Activated T-helper 1 cell treated with anti-CD3 and anti-CD28 coated beads, Interleukin-12 subunit alpha, Interleukin-12 subunit beta, Interleukin-2, Interleukin-4 antibody, amounts not matched to agents 30 ng/mL and 10 ng/mL and 1 ng/mL, durations not matched to agents 14 hours and 24 hours and 36 hours (primary cell): ENCODE measurements around the gene PNMA8A. TPM values are rescaled to one million over a fixed set of nuclear protein-coding genes. Genes with fewer than 3 reads are reported as not detected.

Experiments
- DNase-seq: peaks from one replicate; pipeline ENCODE4 v3.0.0; 2021; ENCODE audit warnings: low spot score
- H3K27ac Mint-ChIP-seq: one replicate; pipeline ENCODE4 v1.8.0; 2021; ENCODE audit warnings: mild to moderate bottlenecking, mixed read lengths
- H3K27me3 Mint-ChIP-seq: one replicate; pipeline ENCODE4 v1.8.0; 2022; ENCODE audit warnings: mild to moderate bottlenecking, moderate library complexity, mixed read lengths; ENCODE audit not compliant: insufficient read depth
- H3K36me3 Mint-ChIP-seq: one replicate; pipeline ENCODE4 v1.8.0; 2021; ENCODE audit warnings: low read depth, mixed read lengths
- H3K4me1 Mint-ChIP-seq: one replicate; pipeline ENCODE4 v1.8.0; 2021; ENCODE audit warnings: low read depth, mixed read lengths
- H3K4me3 Mint-ChIP-seq: one replicate; pipeline ENCODE4 v1.8.0; 2021; ENCODE audit warnings: mild to moderate bottlenecking, moderate library complexity, mixed read lengths
- H3K9me3 Mint-ChIP-seq: one replicate; pipeline ENCODE4 v1.8.0; 2021; ENCODE audit warnings: mixed read lengths
- intact Hi-C: fragments of 100-400 bp; cut with micrococcal nuclease; formaldehyde crosslinking; loops from one replicate; pipeline ENCODE4 v1.15.1; 2024
- total RNA-seq: library from RNA; stranded (reverse); gene quantifications from 2 replicates; pipeline ENCODE4 v1.2.3, GENCODE V29; 2022

PNMA8A gene
- not detected in 2 replicates for total RNA-seq

GRCh38 chr19:46471116-46471733 lies at the start of gene PNMA8A:
Gene PNMA8A (minus strand): TSS chr19:46471563. CDS start chr19:46471035, 528 bp downstream.
- H3K27ac Mint-ChIP-seq, result no peak within 1 kb of the TSS
- intact Hi-C loops, result no loop called here
- peaks cover 36% of the 10 kb centered on the region for H3K27me3 Mint-ChIP-seq
- no peaks in the 10 kb centered on the region for H3K4me1 Mint-ChIP-seq
- DNase-seq, result no peak
- H3K9me3 Mint-ChIP-seq, result no peaks in the 10 kb centered on the region
- H3K4me3 Mint-ChIP-seq, result no peak within 1 kb of the TSS
- no peaks in the 10 kb centered on the region for H3K36me3 Mint-ChIP-seq

- Mint-ChIP-seq H3K4me1 (peaks cover 26% of the 10 kb centered on the region), H3K27ac (no peak overlapping the region), H3K36me3 (peaks cover 7% of the 10 kb centered on the region)
Measured at GRCh38 chr19:46520616-46521015, 49.3 kb upstream of the PNMA8A start.

GRCh38 chr19:46517471-46517870 lies 46.1 kb upstream of the PNMA8A start:
- Mint-ChIP-seq H3K27ac (no peak overlapping the region), H3K4me1 (peaks cover 14% of the 10 kb centered on the region), H3K9me3 (no peaks in the 10 kb centered on the region), H3K27me3 (peaks cover 12% of the 10 kb centered on the region), H3K36me3 (no peaks in the 10 kb centered on the region), H3K4me3 (no peak overlapping the region)
- intact Hi-C loops, result no loop called here
- DNase-seq, result no peak

More at GRCh38 chr19:46520616-46521015, 49.3 kb upstream of the PNMA8A start:
- peaks cover 18% of the 10 kb centered on the region for H3K9me3 Mint-ChIP-seq
- DNase-seq, result no peak
- no peak overlapping the region for H3K4me3 Mint-ChIP-seq
- peaks cover 3% of the 10 kb centered on the region for H3K27me3 Mint-ChIP-seq
- intact Hi-C loops, result no loop called here

GRCh38 chr19:46515879-46516350 lies 44.6 kb upstream of the PNMA8A start:
- Mint-ChIP-seq H3K27me3 (peaks cover 23% of the 10 kb centered on the region), H3K27ac (no peak overlapping the region), H3K36me3 (no peaks in the 10 kb centered on the region), H3K4me3 (no peak overlapping the region), H3K4me1 (peaks cover 12% of the 10 kb centered on the region), H3K9me3 (peaks cover 2% of the 10 kb centered on the region)
- DNase-seq, result no peak
- intact Hi-C loops, result loop anchor here (1.0 kb wide), 1 partner anchor 26 kb away; no protein-coding TSS in a partner anchor

- no peak for DNase-seq
- intact Hi-C loops, result no loop called here
- Mint-ChIP-seq H3K4me3 (no peak overlapping the region), H3K9me3 (peaks cover 3% of the 10 kb centered on the region), H3K27me3 (peaks cover 23% of the 10 kb centered on the region), H3K27ac (no peak overlapping the region), H3K4me1 (peaks cover 12% of the 10 kb centered on the region), H3K36me3 (no peaks in the 10 kb centered on the region)
Measured at GRCh38 chr19:46515290-46515609, 43.9 kb upstream of the PNMA8A start.

GRCh38 chr19:46514589-46515289 lies 43.4 kb upstream of the PNMA8A start:
- H3K4me3 Mint-ChIP-seq, result no peak overlapping the region
- peaks cover 3% of the 10 kb centered on the region for H3K9me3 Mint-ChIP-seq
- peaks cover 23% of the 10 kb centered on the region for H3K27me3 Mint-ChIP-seq
- intact Hi-C loops, result no loop called here
- peaks cover 12% of the 10 kb centered on the region for H3K4me1 Mint-ChIP-seq
- H3K27ac Mint-ChIP-seq, result no peak overlapping the region
- no peaks in the 10 kb centered on the region for H3K36me3 Mint-ChIP-seq
- DNase-seq, result no peak

GRCh38 chr19:46513461-46514236 lies 42.3 kb upstream of the PNMA8A start:
- no peak overlapping the region for H3K4me3 Mint-ChIP-seq
- H3K27ac Mint-ChIP-seq, result no peak overlapping the region
- H3K9me3 Mint-ChIP-seq, result peaks cover 3% of the 10 kb centered on the region
- peak; percentile 66 for DNase-seq
- H3K27me3 Mint-ChIP-seq, result peaks cover 27% of the 10 kb centered on the region
- no peaks in the 10 kb centered on the region for H3K36me3 Mint-ChIP-seq
- peaks cover 12% of the 10 kb centered on the region for H3K4me1 Mint-ChIP-seq
- intact Hi-C loops, result loop anchor here (1.0 kb wide), 3 partner anchors 111 to 233 kb away; no protein-coding TSS in a partner anchor

GRCh38 chr19:46511237-46511636 lies 39.9 kb upstream of the PNMA8A start:
- H3K27ac Mint-ChIP-seq, result no peak overlapping the region
- intact Hi-C loops, result no loop called here
- peaks cover 12% of the 10 kb centered on the region for H3K4me1 Mint-ChIP-seq
- DNase-seq, result no peak
- H3K9me3 Mint-ChIP-seq, result peaks cover 3% of the 10 kb centered on the region
- peaks cover 32% of the 10 kb centered on the region for H3K27me3 Mint-ChIP-seq
- no peak overlapping the region for H3K4me3 Mint-ChIP-seq
- no peaks in the 10 kb centered on the region for H3K36me3 Mint-ChIP-seq

- H3K4me3 Mint-ChIP-seq, result no peak overlapping the region
- H3K36me3 Mint-ChIP-seq, result no peaks in the 10 kb centered on the region
Measured at GRCh38 chr19:46508206-46508605, 36.8 kb upstream of the PNMA8A start.

GRCh38 chr19:46503848-46504453 lies 32.6 kb upstream of the PNMA8A start:
- H3K9me3 Mint-ChIP-seq, result no peaks in the 10 kb centered on the region
- intact Hi-C loops, result no loop called here
- no peak overlapping the region for H3K27ac Mint-ChIP-seq
- no peaks in the 10 kb centered on the region for H3K4me1 Mint-ChIP-seq
- H3K4me3 Mint-ChIP-seq, result no peak overlapping the region
- H3K27me3 Mint-ChIP-seq, result peaks cover 24% of the 10 kb centered on the region
- no peak for DNase-seq
- H3K36me3 Mint-ChIP-seq, result no peaks in the 10 kb centered on the region

More at GRCh38 chr19:46508206-46508605, 36.8 kb upstream of the PNMA8A start:
- intact Hi-C loops, result no loop called here
- DNase-seq, result no peak
- H3K4me1 Mint-ChIP-seq, result no peaks in the 10 kb centered on the region
- no peak overlapping the region for H3K27ac Mint-ChIP-seq
- peaks cover 3% of the 10 kb centered on the region for H3K9me3 Mint-ChIP-seq
- H3K27me3 Mint-ChIP-seq, result peaks cover 29% of the 10 kb centered on the region

GRCh38 chr19:46502891-46503290 lies 31.5 kb upstream of the PNMA8A start:
- Mint-ChIP-seq H3K27me3 (peaks cover 24% of the 10 kb centered on the region), H3K9me3 (no peaks in the 10 kb centered on the region), H3K4me3 (no peak overlapping the region), H3K4me1 (no peaks in the 10 kb centered on the region), H3K36me3 (no peaks in the 10 kb centered on the region), H3K27ac (no peak overlapping the region)
- intact Hi-C loops, result no loop called here
- no peak for DNase-seq

- no peak for DNase-seq
- no peak overlapping the region for H3K4me3 Mint-ChIP-seq
- H3K36me3 Mint-ChIP-seq, result peaks cover under 1% of the 10 kb centered on the region
- peaks cover 45% of the 10 kb centered on the region for H3K27me3 Mint-ChIP-seq
- no peaks in the 10 kb centered on the region for H3K4me1 Mint-ChIP-seq
- intact Hi-C loops, result no loop called here
- no peaks in the 10 kb centered on the region for H3K9me3 Mint-ChIP-seq
- peak overlapping the region; percentile 51 for H3K27ac Mint-ChIP-seq
Measured at GRCh38 chr19:46499692-46500091, 28.3 kb upstream of the PNMA8A start.
